NCI-H2029 treated with DMSO at 0.1 percent for 48 hours (cell line): ENCODE results near the gene YEATS2.

Experiments
- DNase-seq: peaks from one replicate; lab custom pipeline; 2025; lab: John Stamatoyannopoulos, UW

Gene YEATS2

DNA sequence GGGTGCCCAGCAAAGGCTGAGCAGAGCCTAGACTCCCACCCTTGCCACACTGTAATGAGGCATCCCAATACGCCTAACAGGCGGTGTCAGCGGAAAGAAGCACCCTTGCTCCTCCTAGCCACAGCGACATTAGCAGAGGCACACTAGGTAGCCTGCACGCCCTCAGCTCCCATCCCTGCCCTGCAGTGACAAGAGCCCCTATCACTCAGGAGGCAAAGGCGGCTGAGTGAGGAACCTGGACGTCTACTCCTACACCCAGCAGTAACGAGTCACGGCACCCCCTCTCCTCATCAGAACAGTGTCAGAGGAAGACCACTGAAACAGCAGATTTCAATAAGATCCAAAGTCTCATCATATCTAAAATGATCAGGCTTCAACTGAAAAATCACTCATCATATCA is 139.8 kb downstream of the YEATS2 start:
- DNase-seq = no peak

DNA sequence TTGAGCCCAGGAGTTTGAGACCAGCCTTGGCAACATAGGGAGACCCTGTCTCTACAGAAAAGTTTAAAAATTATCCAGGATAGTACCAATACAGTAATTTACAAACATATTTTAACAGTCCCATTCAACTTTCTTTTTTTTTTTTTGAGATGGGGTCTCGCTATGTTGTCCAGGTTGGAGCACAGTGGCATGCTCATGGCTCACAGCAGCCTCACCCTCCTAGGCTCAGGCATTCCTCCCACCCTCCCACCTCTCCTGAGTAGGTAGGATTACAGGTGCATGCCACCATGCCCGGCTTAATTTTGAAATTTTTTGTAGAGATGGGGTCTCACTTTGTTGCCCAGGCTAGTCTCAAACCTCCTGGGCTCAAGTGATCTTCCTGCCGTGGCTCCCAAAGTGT is 140.3 kb downstream of the YEATS2 start:
- DNase-seq = no peak

DNA sequence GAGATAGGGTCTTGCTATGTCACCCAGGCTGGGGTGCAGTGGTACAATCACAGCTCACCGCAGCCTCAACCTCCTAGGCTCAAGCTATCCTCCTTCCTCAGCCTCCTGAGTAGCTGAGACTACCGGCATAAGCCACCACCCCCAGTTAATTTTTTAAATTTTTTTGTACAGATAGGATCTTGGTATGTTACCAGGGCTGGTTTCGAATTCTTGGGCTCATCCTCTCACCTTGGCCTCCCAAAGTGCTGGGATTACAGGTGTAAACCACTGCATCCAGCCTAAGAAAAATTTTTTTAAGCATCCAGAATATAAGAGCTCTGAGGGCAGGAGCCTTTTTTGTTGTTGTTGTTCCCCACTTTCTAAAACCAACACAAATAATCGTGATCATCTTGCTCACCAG is 142.2 kb downstream of the YEATS2 start:
- DNase-seq = no peak

DNA sequence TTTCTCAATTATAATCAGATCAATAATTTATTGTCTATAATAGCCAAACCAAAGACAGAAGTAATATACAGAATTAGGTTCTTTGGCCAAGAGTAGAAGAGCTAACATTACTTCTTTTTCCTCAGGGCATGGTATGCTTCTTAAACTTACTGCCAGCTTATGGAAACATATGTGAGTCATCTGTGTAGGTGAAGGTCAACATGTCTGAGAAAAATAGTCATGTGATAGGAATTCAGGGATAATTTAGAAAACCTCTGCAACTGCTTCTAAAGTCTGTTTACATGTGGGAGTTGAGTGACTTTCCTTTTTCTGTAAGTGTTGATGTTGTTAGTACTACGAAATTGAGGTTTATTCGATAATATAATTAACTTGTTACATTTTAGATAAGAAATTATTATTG is 147.0 kb downstream of the YEATS2 start:
- DNase-seq = no peak

DNA sequence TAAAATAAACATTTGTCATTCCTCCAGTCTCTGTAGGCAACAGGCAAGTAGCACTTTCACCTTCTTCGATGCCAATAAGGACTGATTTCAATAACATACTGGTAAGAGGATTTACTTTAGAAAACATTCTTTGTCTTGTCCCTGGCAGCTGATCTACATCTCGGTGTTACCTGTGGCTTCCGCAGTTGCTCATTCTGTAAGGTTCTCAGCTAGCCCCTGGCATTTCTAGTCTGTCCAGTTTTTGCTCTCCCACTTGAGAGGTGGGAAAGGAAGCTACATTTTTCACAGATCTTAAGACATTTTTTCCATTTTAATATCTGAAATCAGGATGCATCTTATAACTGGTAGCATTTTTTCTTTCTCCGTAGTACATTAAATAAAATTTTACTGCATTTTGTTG is 147.5 kb downstream of the YEATS2 start:
- DNase-seq = no peak

DNA sequence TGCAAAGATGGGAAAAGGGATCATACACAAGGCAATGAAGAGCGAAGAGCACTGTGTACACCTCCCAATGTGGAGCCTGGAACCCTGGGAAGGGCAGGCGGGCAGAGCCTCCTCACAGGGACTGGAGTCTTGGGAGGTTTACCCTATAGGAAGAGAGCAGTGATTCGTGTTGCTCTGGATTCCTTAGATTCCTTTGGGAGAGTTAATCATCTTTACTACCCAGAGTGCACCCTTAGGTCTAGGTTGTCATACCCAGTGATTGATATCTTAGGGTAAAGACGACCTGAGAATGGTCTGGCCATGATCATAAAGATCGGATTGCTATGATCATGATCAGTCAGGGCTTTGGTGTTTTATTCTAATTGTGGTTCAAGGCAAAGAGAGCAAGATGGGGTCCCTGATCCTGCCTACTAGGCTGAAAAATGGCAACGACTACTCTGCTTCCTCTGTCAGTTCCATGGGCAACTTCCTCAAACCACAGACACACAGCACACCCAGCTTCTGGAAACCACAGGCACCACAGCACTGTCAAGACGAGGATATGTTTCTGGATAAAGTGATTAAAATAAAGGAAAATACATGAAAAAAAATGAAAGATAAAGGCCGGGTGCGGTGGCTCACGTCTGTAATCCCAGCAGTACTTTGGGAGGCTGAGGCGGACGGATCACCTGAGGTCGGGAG is 148.2 kb downstream of the YEATS2 start:
- DNase-seq = no peak

DNA sequence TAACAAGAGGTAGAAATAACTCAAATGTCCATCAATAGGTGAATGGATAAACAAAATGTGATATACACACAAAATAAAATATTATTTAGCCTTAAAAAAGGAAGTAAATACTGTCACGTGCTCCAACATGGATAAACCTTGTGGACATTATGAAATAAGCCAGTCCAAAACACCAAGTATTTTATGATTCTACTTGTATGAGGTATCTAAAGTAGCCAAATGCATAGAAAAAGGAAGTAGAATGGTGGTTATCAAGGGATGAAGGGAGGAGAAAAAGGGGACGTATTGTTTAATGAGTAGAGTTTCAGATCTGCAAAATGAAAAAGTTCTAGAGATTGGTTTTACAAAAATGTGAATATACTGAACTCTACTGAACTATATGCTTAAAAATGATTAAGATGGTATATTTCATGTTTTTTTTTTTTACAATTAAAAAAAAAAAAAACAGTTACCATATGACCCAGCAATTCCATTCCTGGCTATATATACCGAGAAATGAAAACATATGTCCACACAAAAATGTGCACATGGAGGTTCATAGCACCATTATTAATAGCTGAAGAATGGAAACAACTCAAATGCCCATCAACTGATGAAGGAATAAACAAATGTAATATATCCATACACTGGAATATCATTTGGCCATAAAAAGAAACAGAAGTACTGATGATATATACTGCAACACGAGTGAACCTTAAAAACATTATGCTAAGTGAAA is 156.9 kb downstream of the YEATS2 start:
- no peak for DNase-seq

DNA sequence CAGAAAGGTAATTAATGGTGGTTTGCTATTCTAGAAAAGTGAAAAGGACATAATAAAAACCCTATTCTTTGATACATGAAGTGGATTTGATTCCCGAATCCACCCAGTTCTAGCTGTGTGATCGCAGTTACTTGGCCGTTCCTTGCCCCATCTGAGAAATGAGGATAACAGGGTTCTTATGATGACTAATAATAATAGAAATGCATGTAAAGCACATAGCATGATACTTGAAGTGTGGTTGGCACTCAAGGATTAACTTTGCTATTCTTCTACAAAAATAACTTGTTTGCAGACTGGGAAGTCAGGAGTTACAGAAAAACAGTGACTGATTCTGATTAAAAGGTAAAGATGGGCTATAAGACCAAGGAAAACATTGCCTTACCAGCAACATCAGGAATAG is 160.3 kb downstream of the YEATS2 start:
- DNase-seq = no peak
